Spleen (tissue), 7 donors: Measurements from ENCODE around the gene AMPD1.

ENCODE experiments used
- POLR2A ChIP-seq, 3 donors: fragments of 450-650 bp; IDR thresholded peaks; one replicate each; pipeline ENCODE4 v1.5.1; 2017; ENCODE audit warnings: antibody characterized with exemption in 3 of 3, mild to moderate bottlenecking in 1 of 3
- POLR2AphosphoS5 ChIP-seq, 3 donors: sonication (generic); formaldehyde crosslinking; IDR thresholded peaks; one replicate each; pipeline ENCODE4 v1.5.1; 2017; ENCODE audit warnings: antibody characterized with exemption in 3 of 3
- TF ChIP-seq, protein P1 (sequence below), 11 experiments: fragments of 200-600 bp in 7 of 11; fragments of 450-650 bp in 4 of 11; sonication (generic) in 4 of 11; IDR thresholded peaks in 8 of 11; conservative IDR thresholded peaks in 3 of 11; 1 replicate in 7 of 11; 2 replicates in 4 of 11; pipeline versions ENCODE4 v1.4.0 to v1.8.0; 2016 to 2021; ENCODE audit warnings: antibody characterized with exemption in 11 of 11, inconsistent platforms in 4 of 11, mild to moderate bottlenecking in 1 of 11
- donor health status: DM: no; HTN: no; CAD: no; lungs with moderate emphysema.
- donor health status: DM: no; HTN: no; CAD: no.
- donor health status: DM: no; HTN: no; CAD: no.

DNA sequence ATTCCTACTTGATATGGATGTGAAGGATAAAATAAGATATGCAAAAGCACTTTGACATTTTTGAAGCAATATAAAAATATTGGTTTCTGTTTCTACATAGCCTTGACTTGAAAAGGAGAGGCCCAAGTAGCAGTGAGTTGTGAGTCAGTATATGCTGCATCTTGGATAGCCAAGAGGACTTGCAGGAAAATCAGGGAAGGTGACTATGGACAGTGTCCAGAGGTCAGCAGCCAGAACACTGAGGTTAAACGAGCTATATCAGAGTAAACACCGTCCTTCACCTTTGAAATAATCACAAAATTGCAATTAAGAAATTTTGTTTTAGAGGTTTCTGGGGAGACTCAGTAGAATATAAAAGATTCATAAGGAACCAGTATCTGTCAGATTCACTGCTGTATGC, 6.6 kb upstream of the AMPD1 start:
- TF ChIP-seq, protein P1, sequence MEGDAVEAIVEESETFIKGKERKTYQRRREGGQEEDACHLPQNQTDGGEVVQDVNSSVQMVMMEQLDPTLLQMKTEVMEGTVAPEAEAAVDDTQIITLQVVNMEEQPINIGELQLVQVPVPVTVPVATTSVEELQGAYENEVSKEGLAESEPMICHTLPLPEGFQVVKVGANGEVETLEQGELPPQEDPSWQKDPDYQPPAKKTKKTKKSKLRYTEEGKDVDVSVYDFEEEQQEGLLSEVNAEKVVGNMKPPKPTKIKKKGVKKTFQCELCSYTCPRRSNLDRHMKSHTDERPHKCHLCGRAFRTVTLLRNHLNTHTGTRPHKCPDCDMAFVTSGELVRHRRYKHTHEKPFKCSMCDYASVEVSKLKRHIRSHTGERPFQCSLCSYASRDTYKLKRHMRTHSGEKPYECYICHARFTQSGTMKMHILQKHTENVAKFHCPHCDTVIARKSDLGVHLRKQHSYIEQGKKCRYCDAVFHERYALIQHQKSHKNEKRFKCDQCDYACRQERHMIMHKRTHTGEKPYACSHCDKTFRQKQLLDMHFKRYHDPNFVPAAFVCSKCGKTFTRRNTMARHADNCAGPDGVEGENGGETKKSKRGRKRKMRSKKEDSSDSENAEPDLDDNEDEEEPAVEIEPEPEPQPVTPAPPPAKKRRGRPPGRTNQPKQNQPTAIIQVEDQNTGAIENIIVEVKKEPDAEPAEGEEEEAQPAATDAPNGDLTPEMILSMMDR (IDR thresholded peaks at IDR 0.05 in 8 of 11, conservative IDR thresholded peaks at IDR 0.05 in 3 of 11) = no peak
- no peak for TF ChIP-seq POLR2AphosphoS5 (IDR thresholded peaks at IDR 0.05)
- no peak for TF ChIP-seq POLR2A (IDR thresholded peaks at IDR 0.05)
